Muscle layer of duodenum (tissue), 2 donors: ENCODE measurements around the gene DPEP1.
"Not testable (repeated sequence)": the region's sequence is repeated elsewhere in the genome, so short reads cannot be mapped to it uniquely, and the experiment has no call there.

Source experiments
- H3K27ac ChIP-seq: one replicate; pipeline ENCODE4 v1.7.0; 2013; ENCODE audit warnings: mild to moderate bottlenecking, low read length
- H3K27me3 ChIP-seq: one replicate; pipeline ENCODE4 v1.7.0; 2013; ENCODE audit warnings: low read depth, mild to moderate bottlenecking, control low read depth, low read length
- H3K36me3 ChIP-seq, 2 donors: one replicate each; pipeline ENCODE4 v1.7.0; 2013; ENCODE audit warnings: low read length in 2 of 2, control low read depth in 1 of 2, mild to moderate bottlenecking in 1 of 2; ENCODE audit not compliant: insufficient read depth in 2 of 2, control insufficient read depth in 1 of 2
- H3K4me1 ChIP-seq, 2 donors: one replicate each; pipeline ENCODE4 v1.7.0; 2013; ENCODE audit warnings: low read length in 2 of 2, mild to moderate bottlenecking in 2 of 2, control low read depth in 1 of 2, moderate library complexity in 1 of 2; ENCODE audit not compliant: insufficient read depth in 2 of 2, control insufficient read depth in 1 of 2
- H3K4me3 ChIP-seq, 2 donors: one replicate each; pipeline ENCODE4 v1.7.0; 2013; ENCODE audit warnings: low read length in 2 of 2, low read depth in 1 of 2, mild to moderate bottlenecking in 1 of 2
- H3K9me3 ChIP-seq, 2 donors: one replicate each; pipeline ENCODE4 v1.7.0; 2013; ENCODE audit warnings: low read length in 2 of 2, control low read depth in 1 of 2, mild to moderate bottlenecking in 1 of 2; ENCODE audit not compliant: control insufficient read depth in 1 of 2
- donor health status: healthy.

The DPEP1 gene

DNA sequence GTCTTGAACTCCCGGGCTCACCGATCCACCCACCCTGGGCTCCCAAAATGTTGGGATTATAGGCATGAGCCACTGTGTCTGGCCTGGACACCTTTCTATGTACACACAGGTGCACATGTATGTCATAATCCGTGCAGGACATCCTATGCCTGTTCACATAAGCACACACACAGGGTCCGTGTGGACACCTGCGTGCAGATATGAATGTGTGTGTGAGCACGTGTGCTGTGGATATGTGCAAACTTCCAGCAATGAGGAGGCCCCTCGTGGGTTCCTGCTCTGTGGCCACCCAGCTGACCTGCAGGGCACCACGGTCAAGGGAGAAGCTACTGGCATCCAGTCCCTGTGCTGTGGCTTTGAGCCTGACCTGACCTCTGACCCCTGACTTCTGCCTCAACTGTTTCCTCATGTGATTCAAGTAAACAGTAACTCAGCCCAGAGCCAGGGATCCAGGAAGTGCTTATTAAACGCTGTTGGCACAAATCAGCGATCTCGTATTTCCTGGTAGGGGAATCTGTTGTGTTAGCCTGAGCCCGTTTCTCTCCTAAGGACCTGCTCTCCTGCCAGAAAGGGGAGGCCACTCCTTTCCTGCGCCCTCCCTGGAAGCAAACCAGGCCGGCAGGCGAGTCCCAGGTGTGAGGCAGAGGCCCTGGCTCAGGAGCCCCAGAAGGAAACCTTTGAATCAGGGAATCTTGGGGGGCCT is 31.4 kb upstream of the DPEP1 start:
- Histone ChIP-seq H3K4me1 (peaks cover 0 to 3% of the 10 kb centered on the region in 2 donors), H3K27me3 (no peaks in the 10 kb centered on the region), H3K4me3 (no peak overlapping the region), H3K9me3 (no peaks in the 10 kb centered on the region), H3K27ac (peak overlapping the region; percentile 29), H3K36me3 (no peaks in the 10 kb centered on the region)

- Histone ChIP-seq H3K27me3 (no peaks in the 10 kb centered on the region), H3K9me3 (no peaks in the 10 kb centered on the region), H3K27ac (peak overlapping the region; percentile 29), H3K36me3 (no peaks in the 10 kb centered on the region), H3K4me3 (no peak overlapping the region), H3K4me1 (peaks cover 0 to 3% of the 10 kb centered on the region in 2 donors)
Measured at GRCh38 chr16:89582614-89583196, 30.7 kb upstream of the DPEP1 start.

DNA sequence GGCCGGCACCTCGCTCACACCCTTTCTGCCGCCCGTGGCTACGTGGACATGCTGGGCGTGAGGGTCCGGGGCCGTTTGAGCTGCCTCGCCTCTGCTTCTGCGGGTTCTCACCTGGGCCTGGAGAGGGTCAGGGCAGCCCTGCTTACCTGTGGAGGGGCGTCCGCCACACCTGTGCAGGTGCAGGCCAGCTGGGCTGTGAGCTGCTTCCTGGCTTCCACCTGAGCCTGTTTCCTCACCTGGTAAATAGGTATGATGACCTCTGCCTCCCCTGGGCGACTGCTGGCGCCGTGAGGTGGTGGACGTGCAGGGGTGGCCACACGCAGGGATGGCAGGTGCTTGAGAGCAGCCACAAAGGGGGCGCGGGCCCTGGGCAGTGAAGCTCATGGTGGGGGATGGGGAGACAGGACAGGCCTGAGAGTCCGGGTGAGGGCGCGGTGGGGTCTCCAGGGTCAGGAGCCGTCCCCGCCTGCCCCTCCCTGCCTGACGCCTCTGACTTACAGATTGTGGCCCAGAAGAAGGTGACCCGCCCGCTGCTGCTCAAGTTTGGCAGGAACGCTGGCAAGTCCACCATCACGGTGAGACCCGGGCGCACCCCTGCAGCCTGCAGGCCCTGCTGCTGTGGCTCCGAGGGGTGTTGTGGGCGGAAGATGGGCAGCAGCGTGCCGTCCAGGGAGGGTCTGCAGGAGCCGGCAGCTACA is 30.1 kb upstream of the DPEP1 start:
- H3K27me3 ChIP-seq, result no peaks in the 10 kb centered on the region
- H3K4me1 ChIP-seq, result peaks cover 0 to 3% of the 10 kb centered on the region in 2 donors
- no peak overlapping the region for H3K4me3 ChIP-seq
- no peaks in the 10 kb centered on the region for H3K9me3 ChIP-seq
- H3K36me3 ChIP-seq, result no peaks in the 10 kb centered on the region
- no peak overlapping the region for H3K27ac ChIP-seq

- Histone ChIP-seq H3K36me3 (no peaks in the 10 kb centered on the region), H3K4me3 (no peak overlapping the region)
Measured at GRCh38 chr16:89583895-89584644, 29.4 kb upstream of the DPEP1 start.

GRCh38 chr16:89584768-89585549 is 28.5 kb upstream of the DPEP1 start:
- H3K27me3 ChIP-seq, result no peaks in the 10 kb centered on the region
- H3K4me1 ChIP-seq, result peaks cover 0 to 3% of the 10 kb centered on the region in 2 donors
- H3K9me3 ChIP-seq, result no peaks in the 10 kb centered on the region
- H3K27ac ChIP-seq, result no peak overlapping the region
- no peaks in the 10 kb centered on the region for H3K36me3 ChIP-seq
- H3K4me3 ChIP-seq, result no peak overlapping the region

More at GRCh38 chr16:89583895-89584644, 29.4 kb upstream of the DPEP1 start:
- Histone ChIP-seq H3K27ac (no peak overlapping the region), H3K4me1 (peaks cover 0 to 3% of the 10 kb centered on the region in 2 donors), H3K27me3 (no peaks in the 10 kb centered on the region), H3K9me3 (no peaks in the 10 kb centered on the region)

- H3K9me3 ChIP-seq, result no peaks in the 10 kb centered on the region
- peaks cover 0 to 3% of the 10 kb centered on the region in 2 donors for H3K4me1 ChIP-seq
- H3K4me3 ChIP-seq, result no peak overlapping the region
- H3K27ac ChIP-seq, result no peak overlapping the region
- no peaks in the 10 kb centered on the region for H3K27me3 ChIP-seq
- no peaks in the 10 kb centered on the region for H3K36me3 ChIP-seq
Measured at GRCh38 chr16:89586218-89586617, 27.2 kb upstream of the DPEP1 start.

DNA sequence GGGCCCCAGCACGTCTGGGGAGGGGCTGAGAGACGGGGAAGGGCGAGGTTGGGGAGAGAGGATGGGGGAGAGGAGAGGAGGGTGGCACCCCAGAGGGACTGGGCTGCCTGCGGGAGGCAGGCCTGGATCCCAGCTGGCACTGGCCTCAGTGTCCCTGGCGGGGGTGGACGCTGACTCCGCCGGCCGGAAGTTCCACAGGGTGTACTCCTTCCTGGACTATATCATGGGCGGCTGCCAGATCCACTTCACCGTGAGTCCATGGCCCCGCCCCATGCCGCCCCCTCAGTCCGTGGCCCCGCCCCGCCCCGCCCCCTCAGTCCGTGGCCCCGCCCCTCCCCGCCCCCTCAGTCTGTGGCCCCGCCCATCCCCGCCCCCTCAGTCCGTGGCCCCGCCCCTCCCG is 26.6 kb upstream of the DPEP1 start:
- H3K4me3 ChIP-seq, result no peak overlapping the region
- H3K4me1 ChIP-seq, result peaks cover 0 to 3% of the 10 kb centered on the region in 2 donors
- H3K27ac ChIP-seq, result no peak overlapping the region
- no peaks in the 10 kb centered on the region for H3K36me3 ChIP-seq
- H3K27me3 ChIP-seq, result no peaks in the 10 kb centered on the region
- H3K9me3 ChIP-seq, result no peaks in the 10 kb centered on the region

- H3K9me3 ChIP-seq, H3K36me3 ChIP-seq, H3K27me3 ChIP-seq, H3K4me3 ChIP-seq, H3K27ac ChIP-seq, H3K4me1 ChIP-seq: not testable (repeated sequence)
Measured at GRCh38 chr16:89587676-89588075, 25.8 kb upstream of the DPEP1 start.

- Histone ChIP-seq H3K36me3 (no peaks in the 10 kb centered on the region), H3K27ac (no peak overlapping the region), H3K4me1 (no peaks in the 10 kb centered on the region), H3K27me3 (no peaks in the 10 kb centered on the region), H3K4me3 (no peak overlapping the region), H3K9me3 (no peaks in the 10 kb centered on the region)
Measured at GRCh38 chr16:89588413-89589109, 24.9 kb upstream of the DPEP1 start.

GRCh38 chr16:89589241-89589926 is 24.1 kb upstream of the DPEP1 start:
- Histone ChIP-seq H3K27ac (no peak overlapping the region), H3K4me3 (no peak overlapping the region), H3K9me3 (no peaks in the 10 kb centered on the region), H3K36me3 (no peaks in the 10 kb centered on the region), H3K4me1 (no peaks in the 10 kb centered on the region), H3K27me3 (no peaks in the 10 kb centered on the region)
